Tibial nerve (tissue), 4 donors: ENCODE results near the gene MTIF2. TPM values are rescaled to one million over a fixed set of nuclear protein-coding genes. Genes with fewer than 3 reads are reported as not detected.
A peak's percentile ranks its signal among the peaks of the same experiment; 100 is the strongest.

ENCODE experiments used
- DNase-seq, 2 donors: peaks; one replicate each; pipeline ENCODE4 v3.0.0-alpha.2; 2019; ENCODE audit warnings: low spot score in 2 of 2
- H3K27ac ChIP-seq, 4 donors: fragments of 200-600 bp; sonication (generic) in 3 of 4; one replicate each; pipeline ENCODE4 v1.5.1; 2017 to 2019; ENCODE audit warnings: mild to moderate bottlenecking in 1 of 4
- H3K27me3 ChIP-seq, 2 donors: fragments of 200-600 bp; sonication (generic) in 1 of 2; one replicate each; pipeline versions ENCODE4 v1.5.1 to v1.6.0; 2017 to 2019
- H3K36me3 ChIP-seq, 3 donors: fragments of 200-600 bp; sonication (generic); one replicate each; pipeline ENCODE4 v1.5.1; 2018 to 2019
- H3K4me1 ChIP-seq, 4 donors: fragments of 200-600 bp; sonication (generic) in 3 of 4; one replicate each; pipeline ENCODE4 v1.5.1; 2017 to 2019
- H3K4me3 ChIP-seq, 4 donors: fragments of 200-600 bp; sonication (generic) in 3 of 4; one replicate each; pipeline ENCODE4 v1.5.1; 2017 to 2019; ENCODE audit warnings: mild to moderate bottlenecking in 1 of 4, moderate library complexity in 1 of 4
- H3K9me3 ChIP-seq, 4 donors: fragments of 200-600 bp; sonication (generic) in 3 of 4; one replicate each; pipeline ENCODE4 v1.5.1; 2017 to 2019
- EP300 ChIP-seq, 2 donors: sonication (generic); formaldehyde crosslinking; IDR thresholded peaks; one replicate each; pipeline ENCODE4 v1.6.1; 2017; ENCODE audit warnings: antibody characterized with exemption in 2 of 2, mild to moderate bottlenecking in 1 of 2
- POLR2A ChIP-seq, 2 donors: fragments of 450-650 bp; IDR thresholded peaks; one replicate each; pipeline ENCODE4 v1.6.1; 2017; ENCODE audit warnings: antibody characterized with exemption in 2 of 2, mild to moderate bottlenecking in 2 of 2, moderate library complexity in 2 of 2
- WGBS, 2 donors: methylation state at CpG; one replicate each; pipeline ENCODE4 v1.1.5; 2018; 5-methylcytosine and 5-hydroxymethylcytosine counted together
- total RNA-seq, 4 donors: library from RNA; depleted of rRNA; stranded (reverse); fragments of >200 nt; gene quantifications; one replicate each; pipeline ENCODE4 v1.1.0, GENCODE V29; 2016
- TF ChIP-seq, protein P1 (sequence below), 5 experiments: fragments of 200-600 bp in 3 of 5; fragments of 450-650 bp in 2 of 5; sonication (generic) in 3 of 5; IDR thresholded peaks; one replicate each; pipeline ENCODE4 v1.5.1; 2016 to 2019; ENCODE audit warnings: antibody characterized with exemption in 5 of 5, mild to moderate bottlenecking in 3 of 5, moderate library complexity in 2 of 5

The MTIF2 gene
- total RNA-seq, 4 donors from 2014 or later: 11.8 to 31.9 (median 18.0) TPM

DNA sequence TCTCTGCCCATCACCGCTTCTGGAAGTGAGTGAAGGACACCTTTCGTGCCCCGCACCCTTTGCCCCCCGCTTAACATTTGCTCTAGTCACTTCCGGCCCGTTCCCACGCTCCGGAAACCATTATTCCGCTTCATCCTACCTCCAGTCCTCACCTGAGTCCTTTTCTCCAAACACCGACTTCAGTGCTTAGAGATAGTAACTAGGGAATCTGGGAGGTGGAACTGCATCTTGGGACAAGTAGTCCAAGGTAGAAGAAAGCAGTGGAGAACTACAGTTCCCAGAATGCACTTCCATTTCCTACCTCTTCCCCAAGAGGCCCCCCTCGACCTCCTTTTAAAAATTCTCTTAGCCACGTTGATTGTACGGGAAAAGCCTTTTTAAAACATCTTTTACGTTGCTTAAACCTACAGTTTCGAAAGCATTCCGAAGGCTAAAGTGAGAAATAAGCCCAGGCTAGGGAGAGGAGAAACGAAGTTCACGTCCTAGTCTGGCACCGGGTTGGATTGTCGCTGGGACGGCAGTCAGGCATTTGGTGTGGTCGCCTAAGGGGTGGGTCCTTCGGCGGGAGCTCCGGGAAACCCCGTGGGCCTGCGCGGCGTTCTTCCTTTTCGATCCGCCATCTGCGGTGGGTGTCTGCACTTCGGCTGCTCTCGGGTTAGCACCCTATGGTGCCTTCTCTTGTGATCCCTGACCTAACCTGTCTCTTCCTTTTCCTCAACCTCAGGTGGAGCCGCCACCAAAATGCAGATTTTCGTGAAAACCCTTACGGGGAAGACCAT lies 36.8 kb downstream of the MTIF2 start, which contains the start of the genes CLHC1 and RPS27A:
Gene CLHC1, minus strand, starts transcription at position 210 of the 779 bp plus-strand sequence. CDS start 9,882 bp downstream, outside the sequence.
Gene RPS27A, plus strand, starts transcription at position 605 of the 779 bp plus-strand sequence. Its CDS starts 137 bp downstream, at position 742.
- Histone ChIP-seq H3K9me3 (no peaks in the 10 kb centered on the region), H3K27me3 (no peaks in the 10 kb centered on the region), H3K4me1 (peaks cover 0 to 34% (median 18%) of the 10 kb centered on the region in 4 donors), H3K4me3 (peak within 1 kb of the TSS; percentile 84 to 99 (median 96)), H3K36me3 (peaks cover 0 to 44% (median 0%) of the 10 kb centered on the region in 3 donors), H3K27ac (peak within 1 kb of the TSS; percentile 88 to 98 (median 92))
- DNase-seq: peak; percentile 80 to 83
- TF ChIP-seq, protein P1, sequence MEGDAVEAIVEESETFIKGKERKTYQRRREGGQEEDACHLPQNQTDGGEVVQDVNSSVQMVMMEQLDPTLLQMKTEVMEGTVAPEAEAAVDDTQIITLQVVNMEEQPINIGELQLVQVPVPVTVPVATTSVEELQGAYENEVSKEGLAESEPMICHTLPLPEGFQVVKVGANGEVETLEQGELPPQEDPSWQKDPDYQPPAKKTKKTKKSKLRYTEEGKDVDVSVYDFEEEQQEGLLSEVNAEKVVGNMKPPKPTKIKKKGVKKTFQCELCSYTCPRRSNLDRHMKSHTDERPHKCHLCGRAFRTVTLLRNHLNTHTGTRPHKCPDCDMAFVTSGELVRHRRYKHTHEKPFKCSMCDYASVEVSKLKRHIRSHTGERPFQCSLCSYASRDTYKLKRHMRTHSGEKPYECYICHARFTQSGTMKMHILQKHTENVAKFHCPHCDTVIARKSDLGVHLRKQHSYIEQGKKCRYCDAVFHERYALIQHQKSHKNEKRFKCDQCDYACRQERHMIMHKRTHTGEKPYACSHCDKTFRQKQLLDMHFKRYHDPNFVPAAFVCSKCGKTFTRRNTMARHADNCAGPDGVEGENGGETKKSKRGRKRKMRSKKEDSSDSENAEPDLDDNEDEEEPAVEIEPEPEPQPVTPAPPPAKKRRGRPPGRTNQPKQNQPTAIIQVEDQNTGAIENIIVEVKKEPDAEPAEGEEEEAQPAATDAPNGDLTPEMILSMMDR (IDR thresholded peaks at IDR 0.05): peak in 2 of 5 experiments; percentile 27 to 50
- TF ChIP-seq POLR2A (IDR thresholded peaks at IDR 0.05) (peak; percentile 70 to 88), EP300 (IDR thresholded peaks at IDR 0.05) (peak; percentile 39 to 95)
- WGBS, 2 donors: 0 to 1% methylated on average over 37 of the region's 37 CpGs

DNA sequence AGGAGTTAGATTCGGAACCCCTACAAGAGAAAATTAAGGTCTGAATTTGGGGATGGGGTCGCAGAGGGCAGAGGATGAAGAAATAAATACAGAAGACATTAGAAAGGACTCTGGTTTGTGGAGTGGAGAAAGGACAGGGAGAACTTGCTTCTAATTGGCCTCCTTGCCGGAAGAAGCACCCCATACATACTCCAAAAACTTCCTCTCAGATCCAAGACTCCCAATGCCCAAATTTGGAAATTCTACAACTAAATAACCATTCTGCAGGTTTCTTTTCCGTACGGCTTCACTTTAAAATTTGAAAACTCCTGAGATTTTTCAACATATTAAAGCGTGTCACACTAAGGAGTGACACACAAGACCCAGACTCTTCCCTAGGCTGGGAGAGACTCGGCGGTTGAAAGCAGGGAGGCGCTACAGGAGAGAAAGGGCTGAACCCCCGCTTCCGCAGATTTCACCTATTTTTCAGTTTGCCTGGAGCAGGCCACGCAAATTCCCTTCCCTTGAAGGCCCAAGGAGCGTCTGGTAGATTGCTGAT lies 37.4 kb downstream of the MTIF2 start:
- H3K4me1 ChIP-seq: peaks cover 0 to 34% (median 18%) of the 10 kb centered on the region in 4 donors
- no peaks in the 10 kb centered on the region for H3K27me3 ChIP-seq
- H3K9me3 ChIP-seq: no peaks in the 10 kb centered on the region
- TF ChIP-seq POLR2A (IDR thresholded peaks at IDR 0.05): no peak
- TF ChIP-seq, protein P1 (IDR thresholded peaks at IDR 0.05): no peak
- TF ChIP-seq EP300 (IDR thresholded peaks at IDR 0.05): no peak
- DNase-seq: no peak
- WGBS, 2 donors: 8 to 10% methylated on average over 13 of the region's 13 CpGs
- peak overlapping the region; percentile 88 to 98 (median 92) for H3K27ac ChIP-seq
- H3K4me3 ChIP-seq: peak overlapping the region; percentile 84 to 99 (median 96)
- peaks cover 0 to 37% (median 0%) of the 10 kb centered on the region in 3 donors for H3K36me3 ChIP-seq

DNA sequence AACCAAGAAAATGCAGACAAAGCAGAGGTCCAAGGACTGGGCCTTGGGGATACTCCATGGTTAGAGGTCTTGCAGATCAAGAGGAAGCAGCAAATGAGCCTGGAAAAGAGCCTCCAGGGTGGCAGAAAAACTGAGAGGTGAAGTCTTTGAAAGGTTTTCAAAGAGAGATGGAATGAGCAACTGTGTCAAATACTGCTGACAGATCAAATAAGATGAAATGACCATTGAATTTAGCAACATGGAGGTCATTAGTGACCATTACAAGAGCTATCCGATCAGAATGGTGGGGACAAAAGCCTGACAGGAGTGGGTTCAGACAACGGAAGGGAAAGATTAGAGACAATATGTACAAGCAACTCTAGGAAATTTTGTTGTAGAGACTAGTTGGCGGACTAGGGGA lies 38.5 kb downstream of the MTIF2 start:
- TF ChIP-seq, protein P1 (IDR thresholded peaks at IDR 0.05): no peak
- TF ChIP-seq POLR2A (IDR thresholded peaks at IDR 0.05) (no peak), EP300 (IDR thresholded peaks at IDR 0.05) (no peak)
- Histone ChIP-seq H3K4me3 (no peak overlapping the region), H3K4me1 (peaks cover 0 to 32% (median 18%) of the 10 kb centered on the region in 4 donors), H3K36me3 (peaks cover 0 to 27% (median 0%) of the 10 kb centered on the region in 3 donors), H3K27ac (no peak overlapping the region), H3K27me3 (no peaks in the 10 kb centered on the region), H3K9me3 (no peaks in the 10 kb centered on the region)
- 96 to 98% methylated on average over 3 of the region's 3 CpGs for WGBS, 2 donors
- no peak for DNase-seq

DNA sequence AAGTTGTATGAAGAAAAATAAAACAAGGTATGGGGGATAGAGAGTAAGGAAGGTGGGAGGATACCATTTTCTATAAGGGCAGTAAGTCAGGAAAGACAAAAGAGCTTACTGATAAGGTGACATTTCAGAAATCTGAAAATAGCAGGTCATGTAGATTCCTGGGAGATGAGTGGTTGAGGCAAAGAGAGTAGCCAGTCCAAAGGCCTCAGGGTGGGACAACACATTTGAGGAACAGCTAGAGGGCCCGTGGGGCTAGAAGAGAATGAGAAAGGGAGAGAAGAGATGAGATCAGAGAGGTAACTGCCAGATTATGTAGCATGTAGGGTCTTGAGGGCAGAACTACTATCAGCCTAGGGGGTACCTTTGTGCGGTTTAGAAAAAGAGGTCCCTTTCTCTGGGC lies 39.8 kb downstream of the MTIF2 start:
- H3K4me3 ChIP-seq: no peak overlapping the region
- TF ChIP-seq EP300 (IDR thresholded peaks at IDR 0.05): no peak
- TF ChIP-seq, protein P1 (IDR thresholded peaks at IDR 0.05): no peak
- no peak for TF ChIP-seq POLR2A (IDR thresholded peaks at IDR 0.05)
- DNase-seq: no peak
- H3K36me3 ChIP-seq: peaks cover 0 to 13% (median 0%) of the 10 kb centered on the region in 3 donors
- no peak overlapping the region for H3K27ac ChIP-seq
- no peaks in the 10 kb centered on the region for H3K9me3 ChIP-seq
- 84 to 87% methylated on average over 2 of the region's 2 CpGs for WGBS, 2 donors
- peaks cover 0 to 19% (median 17%) of the 10 kb centered on the region in 4 donors for H3K4me1 ChIP-seq
- H3K27me3 ChIP-seq: no peaks in the 10 kb centered on the region

DNA sequence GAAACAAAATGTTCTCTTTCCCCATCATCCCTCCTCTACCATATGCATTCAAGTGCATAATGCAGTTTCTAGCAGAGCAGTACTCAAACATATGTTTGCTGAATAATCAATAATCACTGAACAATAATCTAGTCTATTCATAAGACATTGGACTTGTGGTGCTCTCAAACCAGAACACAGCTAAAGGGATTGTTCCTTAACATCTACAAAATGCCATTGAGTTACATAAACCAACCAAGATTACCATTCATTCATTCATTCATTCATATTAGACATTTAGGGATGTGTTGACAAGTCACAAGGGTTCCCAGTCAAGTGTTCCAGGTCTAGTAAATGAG lies 40.8 kb downstream of the MTIF2 start:
- Histone ChIP-seq H3K4me1 (peaks cover 0 to 11% (median 8%) of the 10 kb centered on the region in 4 donors), H3K27ac (peak overlapping the region in 1 of 4 donors; percentile 56)

More for the DNA sequence above, 40.8 kb downstream of the MTIF2 start:
- Histone ChIP-seq H3K36me3 (peaks cover 0 to 6% (median 0%) of the 10 kb centered on the region in 3 donors), H3K9me3 (no peaks in the 10 kb centered on the region), H3K27me3 (no peaks in the 10 kb centered on the region), H3K4me3 (no peak overlapping the region)
- DNase-seq: no peak
- TF ChIP-seq, protein P1 (IDR thresholded peaks at IDR 0.05): no peak
- TF ChIP-seq EP300 (IDR thresholded peaks at IDR 0.05) (peak in 1 of 2 donors; percentile 19), POLR2A (IDR thresholded peaks at IDR 0.05) (no peak)
